SK-N-SH (cell line): ENCODE results near the gene KAT8. TPM values are rescaled to one million over a fixed set of nuclear protein-coding genes. Genes with fewer than 3 reads are reported as not detected.

Source experiments
- CTCF ChIA-PET: fragments of 300-600, 350-600 bp; formaldehyde crosslinking; extraction: SDS; loops from one replicate; lab custom pipeline; 2021; lab: Yijun Ruan, JAX
- POLR2A ChIA-PET: fragments of 350-600 bp; sonication (Branson Sonifier 250); formaldehyde crosslinking; extraction: SDS; loops from one replicate; lab custom pipeline; 2020; ENCODE audit warnings: antibody characterized with exemption, inconsistent platforms; lab: Yijun Ruan, JAX
- DNase-seq: peaks from one replicate; pipeline ENCODE4 v3.0.0; 2012
- H2AFZ ChIP-seq: fragments of 200-600 bp; sonication (generic); 2 replicates; pipeline ENCODE4 v1.8.1; 2016; ENCODE audit warnings: antibody characterized with exemption, mild to moderate bottlenecking, low read depth
- H3F3A ChIP-seq: fragments of 200-600 bp; sonication (generic); replicated peaks from 2 replicates; pipeline ENCODE3; 2016; ENCODE audit warnings: antibody characterized with exemption, mild to moderate bottlenecking; ENCODE audit not compliant: insufficient read depth
- H3K27ac ChIP-seq, 2 experiments: fragments of 200-500 bp in 1 of 2; fragments of 200-600 bp in 1 of 2; sonication (Bioruptor generic) in 1 of 2; sonication (generic), shearing (Covaris generic) in 1 of 2; 2 replicates each; pipeline versions ENCODE4 v1.5.1 to v1.6.1; 2014 to 2016; ENCODE audit warnings: low read depth in 2 of 2, inconsistent platforms in 1 of 2, low read length in 1 of 2, mild to moderate bottlenecking in 1 of 2, mixed read lengths in 1 of 2
- H3K27me3 ChIP-seq: fragments of 200-600 bp; sonication (generic), shearing (Covaris generic); 2 replicates; pipeline ENCODE4 v1.6.1; 2016; ENCODE audit warnings: mixed run types; ENCODE audit not compliant: insufficient read depth
- H3K36me3 ChIP-seq, 2 experiments: fragments of 200-500 bp in 1 of 2; fragments of 200-600 bp in 1 of 2; sonication (Bioruptor generic) in 1 of 2; sonication (generic) in 1 of 2; replicated peaks in 1 of 2; 2 replicates each; pipeline versions ENCODE3 to v1.5.1; 2014 to 2016; ENCODE audit warnings: low read length in 1 of 2, mild to moderate bottlenecking in 1 of 2; ENCODE audit not compliant: insufficient read depth in 2 of 2, control insufficient read depth in 1 of 2
- H3K4me1 ChIP-seq, 2 experiments: fragments of 200-500 bp in 1 of 2; fragments of 200-600 bp in 1 of 2; sonication (Bioruptor generic) in 1 of 2; sonication (generic), shearing (Covaris generic) in 1 of 2; 2 replicates each; pipeline versions ENCODE4 v1.5.1 to v1.6.1; 2014 to 2016; ENCODE audit warnings: low read depth in 1 of 2, low read length in 1 of 2, mixed run types in 1 of 2; ENCODE audit not compliant: insufficient read depth in 2 of 2, control insufficient read depth in 1 of 2
- H3K4me2 ChIP-seq: fragments of 200-600 bp; sonication (generic), shearing (Covaris generic); 2 replicates; pipeline ENCODE4 v1.6.1; 2017; ENCODE audit warnings: mixed run types
- H3K4me3 ChIP-seq, 2 experiments: fragments of 200-500 bp in 1 of 2; fragments of 200-600 bp in 1 of 2; sonication (Bioruptor generic) in 1 of 2; sonication (generic), shearing (Covaris generic) in 1 of 2; 2 replicates each; pipeline versions ENCODE4 v1.5.1 to v1.8.1; 2014 to 2016; ENCODE audit warnings: low read depth in 2 of 2, inconsistent platforms in 1 of 2, low read length in 1 of 2, mild to moderate bottlenecking in 1 of 2, mixed read lengths in 1 of 2, moderate library complexity in 1 of 2
- H3K79me2 ChIP-seq: fragments of 200-600 bp; sonication (generic); 2 replicates; pipeline ENCODE4 v1.8.1; 2017; ENCODE audit warnings: mild to moderate bottlenecking; ENCODE audit not compliant: insufficient read depth
- H3K9ac ChIP-seq: fragments of 200-600 bp; sonication (generic); 2 replicates; pipeline ENCODE4 v1.6.1; 2017; ENCODE audit warnings: mixed run types
- H3K9me2 ChIP-seq: fragments of 200-600 bp; sonication (generic); 2 replicates; pipeline ENCODE4 v1.6.1; 2017; ENCODE audit warnings: mixed run types
- H3K9me3 ChIP-seq: fragments of 200-600 bp; sonication (generic); 2 replicates; pipeline ENCODE4 v1.6.1; 2017; ENCODE audit warnings: mixed run types, mild to moderate bottlenecking, moderate library complexity
- H4K20me1 ChIP-seq: fragments of 200-600 bp; sonication (generic); 2 replicates; pipeline ENCODE4 v1.6.1; 2017; ENCODE audit warnings: mild to moderate bottlenecking, mixed run types; ENCODE audit not compliant: insufficient read depth
- CHD2 ChIP-seq: fragments of 150-350 bp; IDR thresholded peaks from 2 replicates; pipeline ENCODE4 v1.6.1; 2018; ENCODE audit warnings: low read length; ENCODE audit not compliant: partially characterized antibody
- ELF1 ChIP-seq: IDR thresholded peaks from 2 replicates; pipeline ENCODE4 v1.4.0; 2012
- GABPA ChIP-seq: IDR thresholded peaks from 2 replicates; pipeline ENCODE4 v1.4.0; 2012; ENCODE audit warnings: low read depth, mild to moderate bottlenecking
- GATA2 ChIP-seq: sonication (generic); formaldehyde crosslinking; IDR thresholded peaks from 2 replicates; pipeline ENCODE4 v1.5.0; 2020; ENCODE audit warnings: mild to moderate bottlenecking, missing genetic modification reagents
- JUND ChIP-seq: IDR thresholded peaks from 2 replicates; pipeline ENCODE4 v1.4.0; 2012
- MXI1 ChIP-seq: IDR thresholded peaks from 2 replicates; pipeline ENCODE4 v1.6.1; 2012; ENCODE audit warnings: mild to moderate bottlenecking, low read depth, low read length, improper control_type of control experiment
- NFIC ChIP-seq: IDR thresholded peaks from 2 replicates; pipeline ENCODE4 v1.4.0; 2012; ENCODE audit warnings: borderline replicate concordance
- RAD21 ChIP-seq: IDR thresholded peaks from 2 replicates; pipeline ENCODE4 v1.6.1; 2012; ENCODE audit warnings: mild to moderate bottlenecking, low read length
- RFX5 ChIP-seq: IDR thresholded peaks from 2 replicates; pipeline ENCODE4 v1.6.1; 2012; ENCODE audit warnings: mild to moderate bottlenecking, improper control_type of control experiment, low read length
- RXRA ChIP-seq: IDR thresholded peaks from 2 replicates; pipeline ENCODE4 v1.4.0; 2012; ENCODE audit warnings: low read depth, mild to moderate bottlenecking, borderline replicate concordance
- SIN3A ChIP-seq: IDR thresholded peaks from 2 replicates; pipeline ENCODE4 v1.6.1; 2012; ENCODE audit warnings: low read depth, mild to moderate bottlenecking, low read length, moderate library complexity, borderline replicate concordance
- SMC3 ChIP-seq: IDR thresholded peaks from 2 replicates; pipeline ENCODE4 v1.6.1; 2012; ENCODE audit warnings: low read depth, low read length, improper control_type of control experiment
- TAF1 ChIP-seq: IDR thresholded peaks from 2 replicates; pipeline ENCODE4 v1.6.1; 2012; ENCODE audit warnings: low read depth, mild to moderate bottlenecking, low read length, moderate library complexity, borderline replicate concordance
- TCF12 ChIP-seq: IDR thresholded peaks from 2 replicates; pipeline ENCODE4 v1.4.0; 2012
- TEAD4 ChIP-seq: IDR thresholded peaks from 2 replicates; pipeline ENCODE4 v1.4.0; 2012; ENCODE audit warnings: mild to moderate bottlenecking, borderline replicate concordance; ENCODE audit not compliant: insufficient read depth
- WGBS: methylation state at CpG from one replicate; pipeline ENCODE4 v1.1.6; 2017; ENCODE audit warnings: low lambda C conversion rate; 5-methylcytosine and 5-hydroxymethylcytosine counted together
- polyA plus RNA-seq, 3 experiments: library from polyadenylated mRNA; depleted of rRNA; stranded (reverse); fragments of >200 nt; gene quantifications; 2 replicates each; pipeline ENCODE4 v1.2.3, GENCODE V29; 2012
- TF ChIP-seq, protein P1 (sequence below): fragments of 150-350 bp; IDR thresholded peaks from 2 replicates; pipeline ENCODE4 v1.6.1; 2017; ENCODE audit warnings: antibody characterized with exemption, low read length, low read depth, borderline replicate concordance
- TF ChIP-seq, protein P2 (sequence below): IDR thresholded peaks from 2 replicates; pipeline ENCODE4 v1.4.0; 2012; ENCODE audit warnings: low read depth, borderline replicate concordance
- TF ChIP-seq, protein P3 (sequence below): IDR thresholded peaks from 2 replicates; pipeline ENCODE4 v1.6.1; 2012; ENCODE audit warnings: mild to moderate bottlenecking, low read depth, low read length, moderate library complexity

Gene KAT8
- polyA plus RNA-seq, 1 of the 3 experiments (the other 2 are of a cell fraction), result 52.0 TPM

DNA sequence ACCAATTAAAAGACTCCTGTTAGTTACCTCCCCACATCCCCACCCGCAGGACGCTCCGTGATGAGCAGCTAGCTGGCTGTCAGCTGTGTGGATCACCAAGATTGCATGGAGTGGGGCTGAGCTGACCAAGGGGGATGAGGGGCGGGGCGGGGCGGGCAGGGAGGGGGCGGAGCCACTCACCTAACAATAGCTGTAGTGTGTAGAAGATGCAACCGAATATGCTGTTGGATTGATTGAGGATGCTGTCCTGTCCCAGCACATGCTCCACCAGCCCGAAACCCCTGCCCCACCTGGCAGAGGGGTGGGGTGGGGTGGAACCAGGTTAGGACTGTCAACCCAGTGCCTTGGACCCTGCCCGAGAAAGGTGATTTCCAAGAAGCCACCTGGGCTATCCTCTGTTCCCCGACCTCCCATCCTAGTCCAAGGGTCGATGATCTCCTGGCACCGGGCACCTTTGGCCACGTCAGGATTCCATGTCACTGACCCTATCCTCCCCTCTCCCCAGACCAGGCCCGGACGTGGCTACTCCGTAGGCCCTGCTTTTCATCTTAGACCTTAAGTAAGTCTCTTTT, 24.2 kb upstream of the KAT8 start:
- peak; percentile 87 for DNase-seq
- ChIA-PET POLR2A (interaction anchor here (0.9 to 1.8 kb wide), 8 partner anchors 7 to 349 kb away, joined by 3 to 11 read pairs (median 6); partner anchors contain the start of genes FUS, ZNF646, ZNF668 and ZNF843), CTCF (interaction anchor here (0.8 to 2.6 kb wide), 4 partner anchors 21 to 108 kb away, joined by 3 to 13 read pairs (median 3); partner anchors contain the start of gene HSD3B7)
- Histone ChIP-seq H3K4me1 (peaks cover 4 to 16% of the 10 kb centered on the region in 2 experiments; a peak in 2 of 4 replicates), H3K4me2 (peak overlapping the region; percentile 100), H4K20me1 (peaks cover 7% of the 10 kb centered on the region; the same call in 1 of the 2 replicates), H2AFZ (no peak overlapping the region), H3F3A (no peaks in the 10 kb centered on the region), H3K27me3 (no peaks in the 10 kb centered on the region), H3K9ac (peak overlapping the region; percentile 92), H3K9me3 (no peaks in the 10 kb centered on the region), H3K36me3 (peaks cover 0 to 6% of the 10 kb centered on the region in 2 experiments), H3K4me3 (peak overlapping the region; percentile 68 to 100), H3K9me2 (no peaks in the 10 kb centered on the region), H3K79me2 (peaks cover 56% of the 10 kb centered on the region), H3K27ac (peak overlapping the region; percentile 19 to 73; a peak in 3 of 4 replicates)
- TF ChIP-seq MXI1 (peak; percentile 9; the same call in 1 of the 2 replicates), CHD2 (peak; percentile 36)
- TF ChIP-seq, protein P1, sequence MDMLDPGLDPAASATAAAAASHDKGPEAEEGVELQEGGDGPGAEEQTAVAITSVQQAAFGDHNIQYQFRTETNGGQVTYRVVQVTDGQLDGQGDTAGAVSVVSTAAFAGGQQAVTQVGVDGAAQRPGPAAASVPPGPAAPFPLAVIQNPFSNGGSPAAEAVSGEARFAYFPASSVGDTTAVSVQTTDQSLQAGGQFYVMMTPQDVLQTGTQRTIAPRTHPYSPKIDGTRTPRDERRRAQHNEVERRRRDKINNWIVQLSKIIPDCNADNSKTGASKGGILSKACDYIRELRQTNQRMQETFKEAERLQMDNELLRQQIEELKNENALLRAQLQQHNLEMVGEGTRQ, result no peak
- 10% methylated on average over 11 of the region's 17 CpGs for WGBS

DNA sequence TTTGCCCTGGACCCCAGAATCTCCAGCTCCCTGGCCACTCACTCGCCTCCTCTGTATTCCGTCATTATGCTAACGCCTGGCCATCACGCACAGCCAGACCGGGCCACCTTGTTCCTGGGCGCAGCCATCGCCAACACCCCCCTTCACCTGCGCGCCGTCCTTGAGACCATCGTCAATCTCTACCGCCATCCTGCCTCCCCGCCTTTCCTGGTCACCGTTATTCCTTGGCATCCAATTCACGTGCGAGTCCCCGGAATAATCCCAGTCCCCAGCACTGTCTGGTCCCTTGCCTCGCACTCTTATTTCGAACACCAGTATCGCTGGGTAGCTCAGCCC, 23.4 kb upstream of the KAT8 start:
- CTCF ChIA-PET, result interaction anchor here (0.8 to 2.6 kb wide), 2 partner anchors 22 to 49 kb away, joined by 3 to 13 read pairs; no protein-coding TSS in a partner anchor
- no peaks in the 10 kb centered on the region for H3F3A ChIP-seq
- H3K9me2 ChIP-seq, result no peaks in the 10 kb centered on the region
- no peak for TF ChIP-seq ELF1
- no peak for TF ChIP-seq RFX5
- TF ChIP-seq TCF12, result no peak
- no peak for TF ChIP-seq GABPA
- TF ChIP-seq, protein P1, result no peak
- TF ChIP-seq NFIC, result no peak
- no peak for TF ChIP-seq RXRA
- TF ChIP-seq TEAD4, result no peak
- TF ChIP-seq, protein P2, sequence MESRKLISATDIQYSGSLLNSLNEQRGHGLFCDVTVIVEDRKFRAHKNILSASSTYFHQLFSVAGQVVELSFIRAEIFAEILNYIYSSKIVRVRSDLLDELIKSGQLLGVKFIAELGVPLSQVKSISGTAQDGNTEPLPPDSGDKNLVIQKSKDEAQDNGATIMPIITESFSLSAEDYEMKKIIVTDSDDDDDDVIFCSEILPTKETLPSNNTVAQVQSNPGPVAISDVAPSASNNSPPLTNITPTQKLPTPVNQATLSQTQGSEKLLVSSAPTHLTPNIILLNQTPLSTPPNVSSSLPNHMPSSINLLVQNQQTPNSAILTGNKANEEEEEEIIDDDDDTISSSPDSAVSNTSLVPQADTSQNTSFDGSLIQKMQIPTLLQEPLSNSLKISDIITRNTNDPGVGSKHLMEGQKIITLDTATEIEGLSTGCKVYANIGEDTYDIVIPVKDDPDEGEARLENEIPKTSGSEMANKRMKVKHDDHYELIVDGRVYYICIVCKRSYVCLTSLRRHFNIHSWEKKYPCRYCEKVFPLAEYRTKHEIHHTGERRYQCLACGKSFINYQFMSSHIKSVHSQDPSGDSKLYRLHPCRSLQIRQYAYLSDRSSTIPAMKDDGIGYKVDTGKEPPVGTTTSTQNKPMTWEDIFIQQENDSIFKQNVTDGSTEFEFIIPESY, result no peak
- no peak for TF ChIP-seq JUND
- no peak for TF ChIP-seq GATA2 (CRISPR knock-in tag)
- no peak for TF ChIP-seq TAF1
- TF ChIP-seq SIN3A, result no peak
- no peak for TF ChIP-seq RAD21
- TF ChIP-seq, protein P3, sequence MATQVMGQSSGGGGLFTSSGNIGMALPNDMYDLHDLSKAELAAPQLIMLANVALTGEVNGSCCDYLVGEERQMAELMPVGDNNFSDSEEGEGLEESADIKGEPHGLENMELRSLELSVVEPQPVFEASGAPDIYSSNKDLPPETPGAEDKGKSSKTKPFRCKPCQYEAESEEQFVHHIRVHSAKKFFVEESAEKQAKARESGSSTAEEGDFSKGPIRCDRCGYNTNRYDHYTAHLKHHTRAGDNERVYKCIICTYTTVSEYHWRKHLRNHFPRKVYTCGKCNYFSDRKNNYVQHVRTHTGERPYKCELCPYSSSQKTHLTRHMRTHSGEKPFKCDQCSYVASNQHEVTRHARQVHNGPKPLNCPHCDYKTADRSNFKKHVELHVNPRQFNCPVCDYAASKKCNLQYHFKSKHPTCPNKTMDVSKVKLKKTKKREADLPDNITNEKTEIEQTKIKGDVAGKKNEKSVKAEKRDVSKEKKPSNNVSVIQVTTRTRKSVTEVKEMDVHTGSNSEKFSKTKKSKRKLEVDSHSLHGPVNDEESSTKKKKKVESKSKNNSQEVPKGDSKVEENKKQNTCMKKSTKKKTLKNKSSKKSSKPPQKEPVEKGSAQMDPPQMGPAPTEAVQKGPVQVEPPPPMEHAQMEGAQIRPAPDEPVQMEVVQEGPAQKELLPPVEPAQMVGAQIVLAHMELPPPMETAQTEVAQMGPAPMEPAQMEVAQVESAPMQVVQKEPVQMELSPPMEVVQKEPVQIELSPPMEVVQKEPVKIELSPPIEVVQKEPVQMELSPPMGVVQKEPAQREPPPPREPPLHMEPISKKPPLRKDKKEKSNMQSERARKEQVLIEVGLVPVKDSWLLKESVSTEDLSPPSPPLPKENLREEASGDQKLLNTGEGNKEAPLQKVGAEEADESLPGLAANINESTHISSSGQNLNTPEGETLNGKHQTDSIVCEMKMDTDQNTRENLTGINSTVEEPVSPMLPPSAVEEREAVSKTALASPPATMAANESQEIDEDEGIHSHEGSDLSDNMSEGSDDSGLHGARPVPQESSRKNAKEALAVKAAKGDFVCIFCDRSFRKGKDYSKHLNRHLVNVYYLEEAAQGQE, result no peak
- TF ChIP-seq SMC3, result no peak
- H3K27ac ChIP-seq, result peak overlapping the region; percentile 73 to 78
- peaks cover 0 to under 1% of the 10 kb centered on the region in 2 experiments for H3K36me3 ChIP-seq
- H3K9ac ChIP-seq, result peak overlapping the region; percentile 92
- peaks cover 51% of the 10 kb centered on the region for H3K79me2 ChIP-seq
- peaks cover 7% of the 10 kb centered on the region; the same call in 1 of the 2 replicates for H4K20me1 ChIP-seq
- DNase-seq, result peak; percentile 65
- under 1% methylated on average over 16 of the region's 20 CpGs for WGBS
- peak overlapping the region; percentile 100 for H3K4me2 ChIP-seq
- H3K9me3 ChIP-seq, result no peaks in the 10 kb centered on the region
- H3K4me1 ChIP-seq, result peaks cover 4 to 16% of the 10 kb centered on the region in 2 experiments; a peak in 2 of 4 replicates
- peak overlapping the region; percentile 68 to 100 for H3K4me3 ChIP-seq
- H2AFZ ChIP-seq, result peak overlapping the region; percentile 72; the same call in 1 of the 2 replicates
- POLR2A ChIA-PET, result interaction anchor here (0.9 to 1.8 kb wide), 6 partner anchors 8 to 349 kb away, joined by 3 to 10 read pairs (median 6); partner anchors contain the start of genes FUS, KAT8 and ZNF843
- no peaks in the 10 kb centered on the region for H3K27me3 ChIP-seq
